ENCODE data around the gene GBA2.

GBA2 gene

DNA sequence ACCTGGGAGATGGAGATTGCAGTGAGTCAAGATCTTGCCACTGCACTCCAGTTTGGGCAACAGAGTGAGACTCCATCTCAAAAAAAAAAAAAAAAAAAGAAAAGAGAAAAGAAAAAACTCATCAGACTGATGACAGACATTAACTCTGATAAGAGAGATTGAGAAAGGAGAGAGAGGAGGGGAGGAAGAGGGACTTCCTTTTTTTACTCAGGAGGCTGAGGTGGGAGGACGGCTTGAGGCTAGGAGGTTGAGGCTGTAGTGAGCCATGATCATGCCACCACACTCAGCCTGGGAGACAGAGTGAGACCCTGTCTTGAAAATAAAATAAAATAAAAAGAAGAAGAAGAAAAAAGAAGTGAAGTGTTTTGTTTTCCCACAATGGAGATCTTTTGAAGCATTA, 14.8 kb upstream of the GBA2 start:
- no peak for DNase-seq

DNA sequence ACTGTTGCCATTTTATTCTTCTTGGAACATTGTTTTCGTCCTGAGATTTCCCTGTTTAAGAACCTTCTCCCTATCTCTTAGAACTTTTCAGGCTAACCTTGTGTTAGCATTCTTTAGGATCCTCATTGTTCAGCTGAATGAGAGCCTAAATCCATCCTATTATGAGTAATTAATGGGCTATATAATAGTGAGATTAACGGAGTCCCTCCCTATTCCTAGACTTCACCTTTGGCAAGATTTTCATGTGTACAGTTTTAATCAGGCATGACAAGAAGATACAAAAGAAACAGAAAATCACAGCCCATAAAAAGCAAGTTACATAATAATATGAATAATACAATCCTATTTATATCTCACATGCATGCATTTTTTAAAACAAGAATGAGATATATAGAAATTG, 14.2 kb upstream of the GBA2 start:
- no peak for DNase-seq

DNA sequence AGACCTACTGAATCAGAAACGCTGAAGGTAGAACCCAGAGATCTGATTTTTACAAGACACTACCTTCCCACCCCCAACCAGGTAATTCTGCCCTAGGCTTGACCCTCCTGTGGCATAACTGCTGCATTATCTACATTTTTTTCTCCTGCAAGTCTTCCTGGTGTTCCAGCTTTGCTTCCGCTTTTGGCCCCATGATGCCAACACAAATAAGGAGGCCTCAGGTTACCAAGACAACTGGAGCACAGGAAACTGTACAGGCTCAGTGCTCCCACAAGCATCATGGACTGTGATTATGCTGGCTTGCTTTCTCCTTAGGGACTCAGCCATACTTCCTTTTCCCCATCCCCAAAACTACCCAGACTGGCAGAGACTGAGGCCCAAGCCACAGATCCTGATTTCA, 11.6 kb upstream of the GBA2 start:
- DNase-seq: no peak

DNA sequence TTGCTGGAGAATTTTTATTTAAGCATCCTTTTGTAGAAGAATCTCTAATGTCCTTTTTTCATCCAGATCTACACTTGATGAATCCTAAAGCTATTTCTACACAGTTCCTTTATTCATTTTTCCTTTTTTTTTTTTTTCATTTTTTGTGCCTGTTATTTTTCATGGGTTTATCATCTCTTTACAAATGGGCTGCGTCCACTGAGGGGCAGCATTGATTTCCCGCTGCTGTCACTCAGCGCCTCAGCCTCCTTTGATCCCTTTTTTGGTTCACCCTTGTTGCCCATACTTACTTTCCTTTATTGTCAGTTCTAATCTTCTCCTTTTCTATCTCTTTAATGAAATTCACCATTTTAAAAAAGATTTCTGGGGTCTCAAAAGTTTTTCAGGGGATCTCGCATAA, 10.8 kb upstream of the GBA2 start:
- DNase-seq: no peak

DNA sequence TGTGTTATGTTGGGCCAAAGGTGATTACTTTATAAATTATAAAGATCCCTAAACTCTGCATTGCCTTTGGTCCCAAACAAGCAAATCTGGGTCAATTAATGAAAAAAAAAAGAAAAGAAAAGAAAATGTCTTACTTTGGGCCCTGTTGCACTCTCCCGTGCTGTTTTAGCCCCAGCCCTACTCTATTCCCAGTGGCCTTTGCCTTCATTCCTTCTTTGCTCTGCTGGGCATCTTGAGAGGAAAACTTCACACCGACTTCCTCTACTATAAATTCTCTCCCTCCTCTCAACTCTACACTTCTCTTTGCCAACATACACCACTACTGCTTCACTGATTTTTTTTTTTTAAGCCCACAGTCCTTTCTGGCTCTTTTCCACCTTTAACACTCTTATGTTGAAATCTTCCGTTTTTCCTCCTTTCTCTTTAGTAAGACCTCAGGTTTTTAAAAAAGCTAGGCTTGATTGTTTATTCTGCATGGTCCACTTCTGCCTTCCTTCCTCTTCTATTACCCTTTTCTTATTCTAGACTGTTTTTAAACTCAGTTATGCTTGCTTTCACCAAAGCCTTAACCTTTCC, 9.5 kb upstream of the GBA2 start:
- no peak for DNase-seq

DNA sequence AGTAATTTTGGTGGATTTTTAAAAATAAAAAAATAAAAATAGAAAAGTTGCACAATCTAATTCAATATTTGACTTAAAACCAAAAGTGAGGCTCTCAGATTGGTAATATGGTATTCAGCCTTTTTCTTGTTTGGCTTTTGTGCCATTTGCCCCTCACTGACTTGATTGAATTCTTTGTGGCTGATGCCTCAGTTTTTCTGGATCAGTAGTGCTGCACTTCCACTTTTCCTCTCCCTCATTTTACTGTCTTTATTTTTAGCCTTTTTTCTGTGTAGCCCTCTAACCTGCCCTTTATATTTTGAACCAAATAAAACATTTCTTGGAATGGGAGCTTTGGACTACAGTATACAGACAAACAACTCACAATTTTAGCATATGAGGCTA, 8.9 kb upstream of the GBA2 start:
- no peak for DNase-seq

DNA sequence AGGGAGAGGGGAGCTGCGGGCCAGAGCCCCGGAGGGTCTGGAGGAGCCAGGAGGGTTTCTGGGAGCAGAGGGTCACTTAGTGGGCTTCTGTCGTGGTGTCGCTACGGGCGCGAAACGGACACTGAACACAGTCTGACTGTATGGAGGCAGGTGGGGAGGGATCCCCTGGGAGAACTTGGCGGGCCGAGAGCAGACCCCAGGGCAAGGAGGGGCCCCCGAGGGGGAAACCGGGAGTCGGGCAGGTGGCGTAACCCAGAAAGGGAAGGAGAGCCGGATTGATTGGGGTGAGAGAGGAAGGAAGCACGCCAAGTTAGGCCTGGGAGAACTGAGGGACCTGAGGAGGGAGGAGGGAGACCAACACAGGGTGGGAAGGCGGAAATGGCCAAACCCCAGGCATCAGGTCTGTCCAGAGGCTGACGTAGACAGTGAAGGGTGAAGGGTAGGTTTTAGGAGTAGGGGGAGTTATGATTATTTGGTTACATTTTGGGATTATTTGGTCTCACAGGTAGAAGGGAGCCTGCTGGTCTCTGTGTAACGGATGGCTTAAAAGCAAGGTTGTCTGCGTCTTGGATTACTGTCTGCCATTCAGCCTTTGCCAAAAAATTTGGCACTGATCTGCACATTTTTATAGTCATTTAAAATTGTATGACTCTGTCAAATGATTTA, 8.3 kb upstream of the GBA2 start:
- DNase-seq: peak; percentile 64

DNA sequence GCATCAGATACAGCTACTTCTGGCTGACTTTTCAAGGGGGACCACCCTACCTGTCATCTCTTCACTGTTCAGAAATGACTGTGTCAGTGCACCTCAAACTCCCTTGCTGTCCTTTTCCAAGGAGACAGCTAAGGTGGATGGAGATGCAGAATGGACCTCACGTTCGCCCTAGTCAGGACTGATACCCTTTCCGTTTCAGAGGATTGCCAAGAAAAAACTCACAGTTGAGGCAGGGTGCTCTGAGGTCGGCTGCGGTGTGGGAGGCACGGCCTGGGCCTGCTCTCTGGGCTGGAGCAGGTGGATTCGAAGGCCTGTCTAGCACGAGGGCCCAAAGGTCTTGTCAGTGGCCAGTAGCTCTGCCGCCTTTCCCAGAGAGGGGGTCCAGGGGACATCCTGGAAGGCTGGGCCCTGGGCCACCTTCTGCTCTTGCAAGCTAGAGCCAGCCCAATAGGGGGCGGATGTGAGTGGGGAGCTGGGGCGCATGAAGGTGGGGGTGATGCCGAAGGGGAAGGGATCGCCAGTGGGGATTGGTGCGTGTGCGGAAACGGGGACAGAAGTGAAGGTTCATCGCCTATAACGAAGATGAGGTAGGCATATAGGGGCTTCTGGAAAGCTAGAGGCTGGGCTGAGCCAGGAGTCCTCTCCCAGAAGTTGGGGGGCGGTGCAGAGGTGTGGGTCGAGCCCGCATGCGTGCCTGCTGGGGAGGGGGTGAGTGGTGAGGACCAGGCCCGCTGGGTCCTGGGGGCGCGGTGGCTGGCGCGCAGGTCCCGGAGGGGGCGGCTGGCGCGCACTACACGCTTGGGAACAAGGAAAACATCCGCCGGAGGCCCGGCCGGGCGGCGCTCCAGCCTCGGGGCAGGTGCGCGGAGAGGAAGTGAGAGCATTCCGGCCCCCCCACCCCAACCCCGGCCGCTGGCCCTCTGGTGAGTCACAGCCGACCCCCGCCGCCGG, 7.5 kb upstream of the GBA2 start:
- DNase-seq: peak; percentile 65

DNA sequence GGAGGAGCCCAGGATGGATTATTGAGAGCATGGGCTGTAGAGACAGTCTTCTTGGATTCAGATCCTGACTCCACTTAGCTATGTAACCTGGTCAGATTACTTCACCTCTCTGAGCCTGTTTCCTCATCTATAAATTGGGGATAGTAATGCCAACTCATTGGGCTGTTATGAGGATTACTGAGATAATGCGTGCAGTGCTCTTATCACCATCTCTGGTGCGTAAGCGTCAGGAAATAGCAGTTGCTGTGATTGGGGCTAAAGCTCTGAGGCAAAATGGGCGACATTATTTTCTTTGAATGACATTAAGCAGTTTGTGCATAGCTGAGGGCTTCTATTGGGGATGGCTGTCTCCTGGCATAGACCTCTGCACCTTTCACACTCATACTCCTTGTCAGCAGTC, 6.0 kb upstream of the GBA2 start:
- no peak for DNase-seq

DNA sequence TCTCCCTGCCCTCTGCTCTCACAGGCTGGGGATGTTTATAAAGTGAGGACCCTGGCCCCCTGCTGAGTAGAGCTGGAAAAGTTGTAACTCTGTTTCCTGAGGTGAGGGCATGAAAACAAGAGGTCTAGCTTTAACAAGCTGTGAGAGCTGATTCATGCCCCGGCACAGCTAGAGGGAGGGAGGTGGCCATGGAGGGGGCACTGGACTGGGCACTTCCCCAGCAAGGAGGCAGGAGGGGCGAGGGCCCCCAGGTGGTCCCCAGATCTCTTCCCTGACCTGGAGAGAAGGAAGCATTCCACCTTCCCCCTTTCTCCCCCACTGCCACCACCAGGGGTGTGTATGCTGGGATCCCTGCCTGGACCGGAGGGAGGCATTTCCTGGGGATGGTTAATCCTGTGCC, 5.2 kb upstream of the GBA2 start, which contains the start of gene MSMP:
Gene MSMP (minus strand): TSS at position 13 of the 400 bp plus-strand sequence. CDS start 147 bp downstream, outside the sequence.
- DNase-seq: no peak

DNA sequence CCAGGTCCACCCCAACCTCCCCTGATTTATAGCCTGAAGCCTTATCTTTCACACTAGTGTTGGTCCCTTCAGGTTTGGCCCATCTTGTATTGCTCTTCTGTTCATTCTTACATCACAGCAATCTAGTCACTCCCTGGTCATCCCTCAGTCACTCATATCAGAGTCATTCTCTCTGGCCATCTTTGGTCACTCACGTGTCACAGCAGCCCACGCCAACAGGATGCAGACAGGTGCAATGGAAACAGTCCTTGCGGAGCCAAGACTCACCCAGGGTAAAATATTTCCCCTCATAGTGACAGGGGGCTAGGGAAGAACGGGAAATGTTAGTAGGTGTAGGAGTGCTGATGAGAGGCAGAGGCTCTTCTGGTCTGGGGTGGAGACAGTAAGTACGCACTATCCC, 4.4 kb upstream of the GBA2 start:
- no peak for DNase-seq

DNA sequence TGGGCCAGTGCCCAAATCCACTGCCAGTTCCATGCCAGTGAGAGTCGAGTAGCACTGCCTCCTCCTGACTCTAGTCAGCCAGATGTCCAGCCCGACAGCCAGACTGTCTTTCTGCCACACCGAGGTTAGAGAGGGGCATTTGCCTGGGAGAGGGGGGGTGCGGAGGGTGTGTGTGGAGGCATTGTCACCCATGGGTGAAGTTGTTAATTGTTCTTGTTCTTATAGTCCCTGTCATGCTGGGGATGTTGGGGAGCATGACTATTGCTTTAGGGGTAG, 1.2 kb upstream of the GBA2 start:
- DNase-seq: no peak

DNA sequence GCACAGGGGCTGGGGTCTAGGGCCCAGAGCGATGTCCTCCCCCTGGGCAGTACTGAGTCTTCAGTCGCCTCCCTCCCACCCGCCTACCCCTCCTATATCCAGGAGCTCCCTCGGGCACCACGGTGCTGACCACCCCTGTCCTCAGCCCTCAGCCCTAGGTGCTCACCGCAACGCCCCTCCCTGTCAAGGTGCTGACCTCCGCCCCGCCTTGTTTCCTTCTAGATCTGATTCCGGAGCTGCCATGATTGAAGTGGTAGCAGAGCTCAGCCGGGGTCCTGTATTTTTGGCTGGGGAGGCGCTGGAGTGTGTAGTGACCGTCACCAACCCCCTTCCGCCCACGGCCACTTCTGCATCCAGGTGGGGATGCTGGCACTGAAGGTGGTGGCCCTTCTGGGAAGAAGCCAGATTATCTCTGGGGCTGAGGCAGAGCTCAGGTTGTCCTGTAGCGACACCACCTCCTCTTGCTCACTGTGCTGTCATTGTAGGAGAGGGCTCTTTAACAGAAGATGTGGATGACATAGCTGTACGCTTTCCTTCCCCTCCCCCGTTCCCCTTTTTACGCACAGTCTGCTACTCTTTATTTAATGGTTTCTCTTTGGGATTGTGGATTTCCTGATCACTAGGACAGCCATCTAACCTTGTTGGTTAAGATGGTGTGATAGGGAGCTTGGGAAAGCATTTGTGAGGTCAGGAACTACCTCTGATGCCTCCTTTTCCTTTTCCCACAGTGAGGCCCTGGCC, 657 bp upstream of the GBA2 start:
- DNase-seq: no peak

DNA sequence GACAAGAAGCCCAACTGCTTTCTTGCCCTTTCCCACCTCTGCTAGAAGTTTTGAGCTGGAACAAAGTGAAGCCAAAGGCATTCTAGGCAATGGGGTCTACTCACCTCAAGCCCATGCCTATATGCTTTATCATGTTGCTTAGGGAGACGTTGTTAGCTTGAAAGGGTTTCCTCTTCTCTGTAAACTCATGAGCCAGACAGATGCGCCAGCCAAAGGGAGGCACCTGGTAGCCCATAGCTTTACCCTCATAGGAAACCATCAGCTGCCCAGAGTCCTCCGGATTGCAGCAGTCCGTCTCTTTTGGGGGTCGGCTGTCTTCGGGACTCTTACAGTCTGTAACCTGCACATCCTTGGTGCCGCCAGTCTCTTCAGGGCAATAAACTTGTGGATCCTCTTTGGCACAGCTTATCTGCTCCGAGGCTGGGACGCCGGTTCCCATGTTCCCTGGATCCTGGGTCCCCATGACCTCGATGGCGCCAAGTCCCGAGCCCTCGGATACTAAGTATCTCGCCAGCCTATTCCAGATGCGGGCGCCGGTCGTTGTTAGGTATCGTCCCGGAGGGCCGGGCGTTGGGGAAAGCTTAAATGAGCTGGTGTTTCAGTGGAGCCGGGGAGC, 678 bp downstream of the GBA2 start:
- no peak for DNase-seq

DNA sequence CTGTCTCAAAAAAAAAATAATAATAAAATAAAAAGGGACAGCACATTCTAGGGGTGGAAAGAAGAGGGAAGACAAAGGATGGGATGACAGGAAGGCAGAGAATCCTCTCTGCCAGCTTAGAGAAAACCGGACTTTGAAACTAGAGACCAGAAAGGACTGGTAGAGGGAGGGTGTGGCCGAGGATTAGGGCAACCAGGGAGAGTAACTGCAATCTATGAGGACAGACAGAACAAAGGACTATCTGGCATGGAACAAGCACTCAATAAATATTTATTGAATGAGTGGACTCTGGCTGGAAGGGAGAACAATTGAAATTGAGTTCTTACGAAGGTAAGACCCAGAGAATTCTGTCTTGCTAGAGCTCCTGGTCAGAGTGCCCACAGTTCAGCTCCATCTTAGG, 2.4 kb downstream of the GBA2 start:
- no peak for DNase-seq

DNA sequence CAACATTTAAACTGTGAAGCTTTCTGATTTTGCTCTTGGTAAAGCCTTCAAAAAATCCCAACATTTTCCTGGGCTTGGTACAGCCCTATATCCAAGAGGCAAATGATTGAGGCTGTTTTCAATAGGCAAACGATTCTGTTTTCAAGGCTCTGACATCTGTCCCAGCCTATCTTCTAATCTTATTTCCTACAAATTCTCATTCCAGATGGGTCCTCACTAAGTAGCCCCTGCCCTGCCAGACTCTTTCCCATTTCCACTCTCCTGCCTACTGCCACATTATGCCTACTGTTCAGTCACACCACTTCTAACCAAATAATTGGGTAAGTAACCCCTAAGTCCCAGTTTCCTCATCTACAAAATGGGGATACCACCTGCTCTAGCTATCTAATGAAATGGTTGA, 3.5 kb downstream of the GBA2 start:
- DNase-seq: no peak

DNA sequence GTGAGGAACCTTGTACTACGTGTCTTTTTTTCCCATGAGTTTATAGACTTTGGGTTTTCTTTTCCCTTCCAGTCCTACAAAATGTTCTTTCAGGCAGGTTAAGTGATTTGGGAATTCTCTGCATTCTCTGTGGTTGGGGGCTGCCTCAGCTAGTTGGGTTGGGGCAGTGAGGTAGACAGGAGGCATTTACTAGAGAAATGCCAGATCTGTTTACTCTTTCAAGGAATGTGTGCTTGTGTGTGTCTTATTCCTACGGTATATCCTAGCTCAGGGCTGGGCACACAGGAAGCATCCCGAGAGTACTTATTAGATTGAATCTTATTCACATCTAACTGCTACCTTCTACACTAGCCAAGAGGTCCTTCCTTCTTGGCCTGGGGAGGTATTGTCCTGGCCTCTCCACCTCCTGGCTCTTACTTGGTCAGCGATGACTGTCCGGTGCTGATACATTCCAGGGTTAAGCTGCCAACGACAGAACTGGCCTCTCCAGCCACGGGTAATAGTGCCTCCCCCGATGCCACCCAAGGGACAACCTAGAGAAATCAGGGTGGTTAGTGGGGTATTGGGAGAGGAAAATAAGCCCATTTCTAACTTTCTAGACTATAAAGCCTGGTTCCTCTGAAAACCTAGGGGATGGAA, 5.0 kb downstream of the GBA2 start:
- DNase-seq: no peak

DNA sequence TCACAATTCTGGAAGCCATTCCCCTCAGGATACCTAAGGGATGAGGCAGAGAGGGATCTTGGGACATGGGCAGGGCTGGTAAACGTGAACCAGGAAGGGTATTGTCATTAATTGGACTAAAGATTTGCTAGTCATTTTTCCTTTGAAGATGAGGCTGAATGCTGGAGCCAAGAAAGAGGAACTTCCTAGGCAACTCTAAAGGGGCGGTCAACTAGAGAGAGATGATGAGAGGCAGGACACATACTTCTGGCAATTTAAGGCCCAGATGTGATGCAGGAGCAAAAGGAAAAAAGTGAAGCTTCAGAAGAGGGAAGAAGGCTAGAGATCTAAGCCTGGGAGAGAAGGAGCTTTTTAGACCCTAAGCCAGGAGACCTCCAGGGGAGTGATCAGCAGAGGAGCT, 5.6 kb downstream of the GBA2 start:
- no peak for DNase-seq

DNA sequence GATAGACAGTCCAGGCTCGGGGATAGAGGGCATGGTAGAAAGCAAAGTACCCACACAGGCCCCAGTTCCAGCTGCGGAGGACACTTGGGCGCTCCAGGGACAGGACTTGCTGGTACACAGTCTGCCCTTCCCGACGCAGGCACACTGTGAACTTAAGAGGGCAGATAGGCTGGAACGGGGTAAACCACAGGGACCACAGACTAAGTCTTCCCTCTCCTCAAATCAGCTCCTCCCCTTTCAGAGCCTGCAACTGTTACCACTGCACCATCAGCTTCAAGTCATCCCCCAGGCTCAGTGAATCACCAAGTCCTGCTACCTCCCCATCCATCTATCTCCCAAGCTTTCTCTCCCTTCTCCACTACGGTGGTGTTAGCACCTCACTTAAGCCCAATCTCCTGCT, 7.3 kb downstream of the GBA2 start:
- no peak for DNase-seq

DNA sequence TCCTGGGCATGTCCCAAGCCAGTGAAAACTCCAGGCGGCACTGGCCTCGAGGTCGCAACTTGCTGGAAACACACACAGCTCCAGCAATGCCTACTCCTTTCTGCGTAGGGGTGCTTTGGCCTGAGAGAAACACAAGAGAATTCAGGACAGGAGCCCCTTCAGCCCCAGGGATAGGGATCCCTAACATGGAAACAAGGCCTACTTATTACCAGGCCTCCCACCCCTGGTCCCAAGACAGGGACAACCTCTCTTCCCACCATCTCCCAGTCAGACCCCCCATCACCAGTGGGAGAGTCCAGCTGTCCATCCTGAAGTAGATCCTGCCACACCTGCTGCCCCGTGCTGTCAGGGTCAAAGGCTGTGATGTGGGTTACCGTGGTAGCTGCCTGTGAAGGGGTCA, 8.8 kb downstream of the GBA2 start:
- DNase-seq: no peak

DNA sequence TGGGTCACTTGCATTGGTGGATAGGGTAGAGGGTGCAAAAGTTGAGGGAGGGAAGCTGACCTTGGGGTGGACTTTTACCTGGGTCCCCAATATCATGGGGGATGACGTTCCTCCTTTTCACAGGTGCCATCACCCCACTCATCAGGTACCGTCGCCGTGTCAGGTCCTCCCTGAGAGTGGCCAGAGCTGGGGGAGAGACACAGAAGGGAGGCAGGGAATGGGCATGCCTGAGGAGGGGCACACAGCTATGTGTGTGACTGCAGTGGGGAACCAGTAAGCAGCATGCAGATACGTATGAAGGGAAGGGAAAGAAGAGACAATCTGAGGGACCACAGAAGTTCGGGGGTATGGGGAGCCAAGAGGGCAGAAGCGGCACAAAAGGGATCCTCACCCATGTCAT, 10.1 kb downstream of the GBA2 start:
- DNase-seq: no peak

DNA sequence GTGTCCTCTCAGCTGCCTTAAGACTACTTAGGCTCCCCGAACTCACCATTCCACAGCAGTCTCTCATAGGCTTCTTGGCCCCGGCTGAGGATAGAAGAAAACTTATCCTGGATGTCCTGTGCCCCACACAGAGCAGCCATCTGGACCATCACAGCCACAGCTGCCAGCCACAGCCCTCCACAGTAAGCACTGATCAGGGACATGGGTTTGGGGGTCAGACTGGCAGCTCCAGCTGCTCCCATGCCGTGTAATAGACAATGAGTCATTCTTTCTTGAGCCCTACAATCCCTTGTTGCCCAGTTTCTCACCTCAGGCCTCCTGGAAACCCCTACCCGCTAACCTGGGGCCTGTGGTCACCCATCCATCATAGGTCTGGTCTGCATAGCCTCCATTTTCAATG, 10.8 kb downstream of the GBA2 start:
- no peak for DNase-seq

DNA sequence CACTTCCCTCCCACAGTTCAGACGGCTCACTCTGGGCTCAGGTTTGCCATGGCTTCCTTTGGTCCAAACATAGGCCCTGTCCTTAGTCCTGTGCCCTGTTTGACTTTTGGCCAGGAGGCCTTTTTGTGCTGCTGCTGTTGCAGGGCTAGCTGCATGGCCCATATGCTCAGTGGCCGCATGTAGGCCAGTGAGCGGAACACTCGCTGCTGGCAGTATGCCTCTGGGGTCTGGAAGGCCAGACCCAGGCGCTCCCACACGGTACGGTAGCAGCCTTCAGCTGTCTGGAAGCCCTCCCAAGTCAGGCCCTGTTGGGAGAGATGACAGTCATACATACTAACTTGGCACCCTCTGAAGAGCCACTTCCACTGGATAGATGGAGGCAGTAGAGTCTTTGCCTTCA, 11.9 kb downstream of the GBA2 start:
- no peak for DNase-seq

Measured in NCI-H1436 (cell line).